HL-60 (cell line): Measurements from ENCODE around the gene PAQR8.

Experiments used
- DNase-seq, 2 experiments: peaks; one replicate each; pipeline ENCODE4 v3.0.0-alpha.2; 2010 to 2020; ENCODE audit warnings: low read depth in 1 of 2, low spot score in 1 of 2
- H3K27ac ChIP-seq: fragments of 250-450 bp; sonication (Bioruptor Pico); replicated peaks from 2 replicates; pipeline ENCODE4 v1.5.1; 2020; ENCODE audit warnings: mild to moderate bottlenecking, moderate library complexity
- H3K27me3 ChIP-seq: fragments of 250-450 bp; sonication (Bioruptor Pico); 2 replicates; pipeline ENCODE4 v1.5.1; 2021; ENCODE audit warnings: mild to moderate bottlenecking, moderate library complexity; ENCODE audit not compliant: insufficient read depth, poor library complexity, severe bottlenecking
- H3K4me3 ChIP-seq: replicated peaks from 2 replicates; pipeline ENCODE4 v1.5.1; 2011; ENCODE audit warnings: mild to moderate bottlenecking, control low read depth, low read length; ENCODE audit not compliant: insufficient read depth
- CTCF ChIP-seq: IDR thresholded peaks from one replicate; pipeline ENCODE4 v1.5.1; 2011; ENCODE audit warnings: low read length, control low read depth, inconsistent platforms; ENCODE audit not compliant: insufficient read depth
- GABPA ChIP-seq: IDR thresholded peaks from 2 replicates; pipeline ENCODE4 v1.6.1; 2012; ENCODE audit warnings: low read depth
- POLR2AphosphoS5 ChIP-seq: IDR thresholded peaks from 2 replicates; pipeline ENCODE4 v1.6.1; 2012; ENCODE audit warnings: low read depth
- SPI1 ChIP-seq: IDR thresholded peaks from 2 replicates; pipeline ENCODE4 v1.6.1; 2012; ENCODE audit warnings: low read depth, mild to moderate bottlenecking, borderline replicate concordance
- TF ChIP-seq, protein P1 (sequence below): IDR thresholded peaks from 2 replicates; pipeline ENCODE4 v1.6.1; 2012; ENCODE audit warnings: low read depth; ENCODE audit not compliant: insufficient replicate concordance

The PAQR8 gene

DNA sequence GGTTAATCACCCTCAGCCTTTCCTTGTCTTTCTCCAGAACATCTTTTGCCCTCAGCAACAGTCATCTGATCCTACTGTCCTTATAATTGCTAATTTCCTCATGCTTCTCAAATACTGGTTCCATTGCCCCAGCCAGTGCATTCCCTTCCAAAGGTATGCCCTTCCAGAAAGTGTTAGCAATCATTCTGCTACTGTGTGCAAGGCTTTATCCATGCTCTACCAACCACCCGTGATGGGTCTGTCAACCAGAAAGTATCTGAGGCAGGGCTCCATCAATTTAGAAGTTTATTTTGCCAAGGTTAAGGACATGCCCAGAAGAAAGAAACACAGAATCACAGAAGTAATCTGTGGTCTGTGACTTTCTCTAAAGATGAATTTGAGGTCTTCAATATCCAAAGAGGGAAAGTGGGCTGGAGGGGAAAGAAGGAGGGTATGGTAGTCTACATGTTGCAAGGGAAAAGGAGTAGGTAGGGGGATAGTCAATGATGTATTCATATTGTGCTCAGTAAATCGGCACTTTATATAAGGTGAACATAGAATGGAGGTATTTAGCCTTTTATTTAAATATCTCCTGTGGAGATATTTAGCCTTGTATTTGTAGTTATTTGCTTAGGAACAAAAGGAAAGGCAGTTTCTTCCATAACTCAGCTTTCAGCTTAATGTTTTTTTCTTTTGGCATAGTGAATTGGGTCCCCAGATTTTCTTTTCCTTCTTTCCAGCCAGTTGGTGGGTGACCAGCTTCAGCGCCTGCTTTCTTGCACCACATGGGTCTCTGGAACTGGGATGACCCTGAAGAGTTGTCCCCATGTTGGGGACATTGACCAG, 35.2 kb upstream of the PAQR8 start:
- Histone ChIP-seq H3K27ac (no peak overlapping the region), H3K4me3 (no peak overlapping the region), H3K27me3 (no peaks in the 10 kb centered on the region)
- no peak for DNase-seq
- TF ChIP-seq GABPA (no peak), SPI1 (no peak), POLR2AphosphoS5 (no peak), CTCF (no peak)
- TF ChIP-seq, protein P1, sequence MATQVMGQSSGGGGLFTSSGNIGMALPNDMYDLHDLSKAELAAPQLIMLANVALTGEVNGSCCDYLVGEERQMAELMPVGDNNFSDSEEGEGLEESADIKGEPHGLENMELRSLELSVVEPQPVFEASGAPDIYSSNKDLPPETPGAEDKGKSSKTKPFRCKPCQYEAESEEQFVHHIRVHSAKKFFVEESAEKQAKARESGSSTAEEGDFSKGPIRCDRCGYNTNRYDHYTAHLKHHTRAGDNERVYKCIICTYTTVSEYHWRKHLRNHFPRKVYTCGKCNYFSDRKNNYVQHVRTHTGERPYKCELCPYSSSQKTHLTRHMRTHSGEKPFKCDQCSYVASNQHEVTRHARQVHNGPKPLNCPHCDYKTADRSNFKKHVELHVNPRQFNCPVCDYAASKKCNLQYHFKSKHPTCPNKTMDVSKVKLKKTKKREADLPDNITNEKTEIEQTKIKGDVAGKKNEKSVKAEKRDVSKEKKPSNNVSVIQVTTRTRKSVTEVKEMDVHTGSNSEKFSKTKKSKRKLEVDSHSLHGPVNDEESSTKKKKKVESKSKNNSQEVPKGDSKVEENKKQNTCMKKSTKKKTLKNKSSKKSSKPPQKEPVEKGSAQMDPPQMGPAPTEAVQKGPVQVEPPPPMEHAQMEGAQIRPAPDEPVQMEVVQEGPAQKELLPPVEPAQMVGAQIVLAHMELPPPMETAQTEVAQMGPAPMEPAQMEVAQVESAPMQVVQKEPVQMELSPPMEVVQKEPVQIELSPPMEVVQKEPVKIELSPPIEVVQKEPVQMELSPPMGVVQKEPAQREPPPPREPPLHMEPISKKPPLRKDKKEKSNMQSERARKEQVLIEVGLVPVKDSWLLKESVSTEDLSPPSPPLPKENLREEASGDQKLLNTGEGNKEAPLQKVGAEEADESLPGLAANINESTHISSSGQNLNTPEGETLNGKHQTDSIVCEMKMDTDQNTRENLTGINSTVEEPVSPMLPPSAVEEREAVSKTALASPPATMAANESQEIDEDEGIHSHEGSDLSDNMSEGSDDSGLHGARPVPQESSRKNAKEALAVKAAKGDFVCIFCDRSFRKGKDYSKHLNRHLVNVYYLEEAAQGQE = no peak

DNA sequence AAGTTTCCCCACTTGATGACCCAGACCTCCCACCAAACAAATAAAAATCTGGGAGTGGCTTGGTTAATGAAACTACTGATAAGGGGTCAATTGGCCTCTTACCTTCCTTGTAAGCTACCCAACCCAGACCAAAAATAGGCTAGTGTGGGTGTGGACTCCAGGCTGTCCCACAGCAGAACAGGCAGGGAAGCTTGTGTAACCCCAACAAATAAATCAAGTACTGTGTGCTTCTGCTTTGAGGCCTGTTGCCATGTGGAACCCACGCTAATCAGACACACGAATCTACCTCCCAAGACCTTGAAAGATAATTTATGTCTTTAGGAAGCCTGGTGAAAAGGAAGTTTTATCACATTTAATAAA, 33.7 kb upstream of the PAQR8 start:
- H3K27ac ChIP-seq = no peak overlapping the region
- DNase-seq = no peak
- H3K4me3 ChIP-seq = no peak overlapping the region
- H3K27me3 ChIP-seq = no peaks in the 10 kb centered on the region
- TF ChIP-seq SPI1 (no peak), POLR2AphosphoS5 (no peak), GABPA (no peak), CTCF (no peak)
- TF ChIP-seq, protein P1 = no peak

- DNase-seq = no peak
These were observed 33.2 kb upstream of the PAQR8 start for GRCh38 chr6:52328729-52329128.

More at GRCh38 chr6:52328729-52329128, 33.2 kb upstream of the PAQR8 start:
- Histone ChIP-seq H3K27ac (no peak overlapping the region), H3K4me3 (no peak overlapping the region), H3K27me3 (no peaks in the 10 kb centered on the region)
- no peak for TF ChIP-seq POLR2AphosphoS5
- TF ChIP-seq CTCF = no peak
- TF ChIP-seq, protein P1 = no peak
- no peak for TF ChIP-seq SPI1
- TF ChIP-seq GABPA = no peak
